GM19193 (cell line): ENCODE measurements around the gene NDUFB11.
A peak's percentile ranks its signal among the peaks of the same experiment; 100 is the strongest.

Source experiments
- POLR2A ChIP-seq: IDR thresholded peaks from 4 replicates; pipeline ENCODE4 v1.6.1; 2011; ENCODE audit not compliant: insufficient read depth, insufficient read length; ENCODE audit errors: extremely low read depth

The NDUFB11 gene

GRCh38 chrX:47133493-47133892, 11.0 kb downstream of the NDUFB11 start:
- no peak for TF ChIP-seq POLR2A

- TF ChIP-seq POLR2A, result no peak
Measured at GRCh38 chrX:47129899-47130358, 14.6 kb downstream of the NDUFB11 start.

GRCh38 chrX:47129157-47129898, 15.2 kb downstream of the NDUFB11 start:
- TF ChIP-seq POLR2A, result peak; percentile 72

- no peak for TF ChIP-seq POLR2A
Measured at GRCh38 chrX:47112316-47112954, 32.1 kb downstream of the NDUFB11 start.

GRCh38 chrX:47101206-47101605, 43.3 kb downstream of the NDUFB11 start:
- TF ChIP-seq POLR2A, result no peak

- no peak for TF ChIP-seq POLR2A
Measured at GRCh38 chrX:47098338-47099094, 46.0 kb downstream of the NDUFB11 start.

GRCh38 chrX:47097018-47097417, 47.5 kb downstream of the NDUFB11 start:
- no peak for TF ChIP-seq POLR2A

GRCh38 chrX:47093860-47094259, 50.6 kb downstream of the NDUFB11 start:
- TF ChIP-seq POLR2A, result no peak

GRCh38 chrX:47093248-47093647, 51.3 kb downstream of the NDUFB11 start:
- no peak for TF ChIP-seq POLR2A
